Smooth muscle cell of the brain vasculature (primary cell): ENCODE measurements around the gene LARGE2.

Experiments
- DNase-seq: peaks from one replicate; pipeline ENCODE4 v3.0.0-alpha.2; 2012; ENCODE audit warnings: low read depth, low spot score

LARGE2 gene

GRCh38 chr11:45913942-45914635 is 8.4 kb upstream of the LARGE2 start:
- no peak for DNase-seq

- no peak for DNase-seq
Observed at GRCh38 chr11:45915446-45915845, 7.0 kb upstream of the LARGE2 start.

GRCh38 chr11:45917286-45917622 is 5.2 kb upstream of the LARGE2 start:
- DNase-seq: no peak

GRCh38 chr11:45917623-45918330 is 4.7 kb upstream of the LARGE2 start, which contains the start of gene PEX16:
PEX16 (minus strand) TSS chr11:45917877; CDS start chr11:45917811, 66 bp downstream.
- peak; percentile 98 for DNase-seq

GRCh38 chr11:45918331-45918941 is 4.0 kb upstream of the LARGE2 start:
- no peak for DNase-seq

GRCh38 chr11:45918962-45919675 is 3.3 kb upstream of the LARGE2 start:
- DNase-seq: no peak

- no peak for DNase-seq
Observed at GRCh38 chr11:45919806-45920530, 2.5 kb upstream of the LARGE2 start.

- no peak for DNase-seq
Observed at GRCh38 chr11:45920531-45921477, 1.7 kb upstream of the LARGE2 start.

- DNase-seq: no peak
Observed at GRCh38 chr11:45921561-45922424, 663 bp upstream of the LARGE2 start.

GRCh38 chr11:45924036-45924915 is 1.8 kb downstream of the LARGE2 start:
- DNase-seq: no peak

GRCh38 chr11:45924927-45925326 is 2.5 kb downstream of the LARGE2 start:
- DNase-seq: no peak

- DNase-seq: no peak
Observed at GRCh38 chr11:45925550-45925949, 3.1 kb downstream of the LARGE2 start.

- DNase-seq: no peak
Observed at GRCh38 chr11:45926001-45926401, 3.5 kb downstream of the LARGE2 start.

- DNase-seq: no peak
Observed at GRCh38 chr11:45926536-45927331, 4.3 kb downstream of the LARGE2 start.

GRCh38 chr11:45927332-45927683 is 4.9 kb downstream of the LARGE2 start:
- DNase-seq: no peak

- DNase-seq: no peak
Observed at GRCh38 chr11:45927684-45928413, 5.4 kb downstream of the LARGE2 start.
